Thyroid gland (tissue), 4 donors: ENCODE measurements around the gene ATXN3. TPM values are rescaled to one million over a fixed set of nuclear protein-coding genes. Genes with fewer than 3 reads are reported as not detected.

ENCODE experiments used
- DNase-seq, 2 donors: peaks; one replicate each; pipeline ENCODE4 v3.0.0-alpha.2; 2019
- H3K27ac ChIP-seq, 3 donors: fragments of 200-600 bp; sonication (generic); 1 replicate in 2 of 3; 2 replicates in 1 of 3; pipeline ENCODE4 v1.5.1; 2016 to 2019; ENCODE audit warnings: mild to moderate bottlenecking in 1 of 3, moderate library complexity in 1 of 3
- H3K27me3 ChIP-seq: fragments of 200-600 bp; sonication (generic); one replicate; pipeline ENCODE4 v1.5.1; 2019
- H3K36me3 ChIP-seq, 2 donors: fragments of 200-600 bp; sonication (generic); one replicate each; pipeline ENCODE4 v1.5.1; 2016 to 2019
- H3K4me1 ChIP-seq, 2 donors: fragments of 200-600 bp; sonication (generic); one replicate each; pipeline ENCODE4 v1.5.1; 2017 to 2019
- H3K4me3 ChIP-seq, 3 donors: fragments of 200-600 bp; sonication (generic); replicated peaks in 1 of 3; 1 replicate in 2 of 3; 2 replicates in 1 of 3; pipeline ENCODE4 v1.5.1; 2016; ENCODE audit warnings: mild to moderate bottlenecking in 1 of 3
- H3K9me3 ChIP-seq: fragments of 200-600 bp; sonication (generic); one replicate; pipeline ENCODE4 v1.5.1; 2017
- POLR2A ChIP-seq, 2 donors: fragments of 450-650 bp; IDR thresholded peaks; one replicate each; pipeline ENCODE4 v1.6.1; 2017; ENCODE audit warnings: antibody characterized with exemption in 2 of 2, mild to moderate bottlenecking in 2 of 2, moderate library complexity in 1 of 2
- WGBS, 2 donors: methylation state at CpG; one replicate each; pipeline ENCODE4 v1.1.5; 2017; 5-methylcytosine and 5-hydroxymethylcytosine counted together
- intact Hi-C: fragments of 100-400 bp; cut with DNase I; formaldehyde crosslinking; loops from one replicate; pipeline ENCODE4 v1.15.1; 2023
- total RNA-seq, 4 donors: library from RNA; depleted of rRNA; stranded (reverse); fragments of >200 nt; gene quantifications; one replicate each; pipeline ENCODE4 v1.2.3, GENCODE V29; 2016
- TF ChIP-seq, protein P1 (sequence below), 6 experiments: fragments of 200-600 bp in 3 of 6; fragments of 450-650 bp in 3 of 6; sonication (generic) in 3 of 6; IDR thresholded peaks; one replicate each; pipeline ENCODE4 v1.5.1; 2016 to 2019; ENCODE audit warnings: antibody characterized with exemption in 6 of 6, mild to moderate bottlenecking in 2 of 6, inconsistent platforms in 1 of 6, moderate library complexity in 1 of 6

ATXN3 gene
- total RNA-seq, 4 donors from 2014 or later, result 28.0 to 76.7 (median 31.8) TPM

DNA sequence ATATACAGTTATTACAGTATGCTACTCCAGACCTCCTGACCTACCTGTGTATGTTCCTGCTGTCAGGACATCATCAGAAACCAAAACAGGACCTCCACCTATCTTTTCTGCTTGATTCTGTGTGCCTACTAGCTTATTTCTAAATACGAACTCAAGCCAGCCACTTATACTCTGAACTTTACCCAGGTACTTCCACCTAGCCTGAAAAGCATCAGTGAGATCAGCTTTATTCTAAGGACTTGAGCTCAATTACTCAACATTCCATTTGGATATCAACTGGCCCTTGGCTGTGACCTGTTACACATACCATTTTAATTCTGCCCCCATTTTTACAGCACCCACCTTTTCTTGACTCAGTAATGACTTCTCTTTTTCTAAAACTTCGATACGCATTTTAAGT is 95.7 kb downstream of the ATXN3 start:
- Histone ChIP-seq H3K9me3 (no peaks in the 10 kb centered on the region), H3K27ac (no peak overlapping the region), H3K36me3 (peaks cover 27 to 32% of the 10 kb centered on the region in 2 donors), H3K27me3 (no peaks in the 10 kb centered on the region), H3K4me1 (no peaks in the 10 kb centered on the region), H3K4me3 (no peak overlapping the region)
- TF ChIP-seq, protein P1, sequence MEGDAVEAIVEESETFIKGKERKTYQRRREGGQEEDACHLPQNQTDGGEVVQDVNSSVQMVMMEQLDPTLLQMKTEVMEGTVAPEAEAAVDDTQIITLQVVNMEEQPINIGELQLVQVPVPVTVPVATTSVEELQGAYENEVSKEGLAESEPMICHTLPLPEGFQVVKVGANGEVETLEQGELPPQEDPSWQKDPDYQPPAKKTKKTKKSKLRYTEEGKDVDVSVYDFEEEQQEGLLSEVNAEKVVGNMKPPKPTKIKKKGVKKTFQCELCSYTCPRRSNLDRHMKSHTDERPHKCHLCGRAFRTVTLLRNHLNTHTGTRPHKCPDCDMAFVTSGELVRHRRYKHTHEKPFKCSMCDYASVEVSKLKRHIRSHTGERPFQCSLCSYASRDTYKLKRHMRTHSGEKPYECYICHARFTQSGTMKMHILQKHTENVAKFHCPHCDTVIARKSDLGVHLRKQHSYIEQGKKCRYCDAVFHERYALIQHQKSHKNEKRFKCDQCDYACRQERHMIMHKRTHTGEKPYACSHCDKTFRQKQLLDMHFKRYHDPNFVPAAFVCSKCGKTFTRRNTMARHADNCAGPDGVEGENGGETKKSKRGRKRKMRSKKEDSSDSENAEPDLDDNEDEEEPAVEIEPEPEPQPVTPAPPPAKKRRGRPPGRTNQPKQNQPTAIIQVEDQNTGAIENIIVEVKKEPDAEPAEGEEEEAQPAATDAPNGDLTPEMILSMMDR (IDR thresholded peaks at IDR 0.05), result no peak
- no peak for TF ChIP-seq POLR2A (IDR thresholded peaks at IDR 0.05)
- no peak for DNase-seq
- WGBS, 2 donors, result 98 to 99% methylated on average over 3 of the region's 3 CpGs
- intact Hi-C loops, result no loop called here

DNA sequence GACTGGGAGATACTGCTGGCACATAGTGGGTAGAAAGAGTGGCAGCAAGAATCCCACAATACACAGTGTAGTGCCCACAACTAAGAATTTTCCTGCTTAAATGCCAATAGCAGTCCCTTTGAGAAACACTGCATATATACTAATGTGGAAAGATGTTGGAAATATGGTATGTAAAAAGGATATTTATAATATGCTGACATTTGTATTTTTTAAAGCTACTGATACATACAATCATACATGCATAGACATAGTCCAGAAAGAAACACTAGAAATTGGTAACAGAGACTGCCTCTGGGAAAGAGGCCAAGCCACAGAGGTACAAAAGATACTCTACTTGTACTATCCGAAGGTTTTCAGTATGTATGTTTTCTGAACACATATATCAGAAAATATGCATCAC is 96.8 kb downstream of the ATXN3 start:
- no peak for TF ChIP-seq POLR2A (IDR thresholded peaks at IDR 0.05)
- TF ChIP-seq, protein P1 (IDR thresholded peaks at IDR 0.05), result no peak
- DNase-seq, result no peak
- Histone ChIP-seq H3K9me3 (no peaks in the 10 kb centered on the region), H3K4me1 (no peaks in the 10 kb centered on the region), H3K36me3 (peaks cover 22 to 30% of the 10 kb centered on the region in 2 donors), H3K4me3 (no peak overlapping the region), H3K27me3 (no peaks in the 10 kb centered on the region), H3K27ac (no peak overlapping the region)
- intact Hi-C loops, result no loop called here
- 75 to 77% methylated on average over 1 of the region's 1 CpG for WGBS, 2 donors

Other genes starting within 250 kb of the ATXN3 start
- 100 to 1,000 TPM in 1 of 4 donors, 10 to 100 TPM in 3; 57.5 to 102 (median 78.0) TPM for gene TC2N, start 239.0 kb downstream of the ATXN3 start, total RNA-seq
- 100 to 1,000 TPM in 1 of 4 donors, 10 to 100 TPM in 3; 71.5 to 110 (median 86.4) TPM for gene FBLN5, start 158.9 kb downstream of the ATXN3 start, total RNA-seq
- gene TRIP11, start 66.5 kb downstream of the ATXN3 start, total RNA-seq, result 10 to 100 TPM; 35.5 to 45.1 (median 41.7) TPM
- 100 to 1,000 TPM; 123 to 720 (median 371) TPM for gene NDUFB1, start 15.1 kb upstream of the ATXN3 start, total RNA-seq
- gene CPSF2, start 15.4 kb upstream of the ATXN3 start, total RNA-seq, result 10 to 100 TPM; 34.1 to 55.8 (median 43.7) TPM
- under 1 TPM; 0.05 to 0.46 (median 0.19) TPM for gene SLC24A4, start 216.6 kb upstream of the ATXN3 start, total RNA-seq